Measurements from ENCODE around the gene ADGRV1. TPM values are rescaled to one million over a fixed set of nuclear protein-coding genes. Genes with fewer than 3 reads are reported as not detected.
A peak's percentile ranks its signal among the peaks of the same experiment; 100 is the strongest.

ADGRV1 gene
- total RNA-seq, 2 experiments from 2014 or later, result not detected

GRCh38 chr5:90529939-90530677 lies 28.5 kb upstream of the ADGRV1 start:
- Histone ChIP-seq H3K4me1 (ENCODE audit: insufficient read depth, low read length, poor library complexity, severe bottlenecking) (peaks cover 30% of the 10 kb centered on the region), H3K4me3 (ENCODE audit: low read depth, low read length, poor library complexity, severe bottlenecking) (peak overlapping the region; percentile 93), H3K9me2 (ENCODE audit: insufficient read depth, low read length) (no peaks in the 10 kb centered on the region), H2AFZ (ENCODE audit: low read length) (peak overlapping the region; percentile 97), H3K9me3 (ENCODE audit: low read length) (no peaks in the 10 kb centered on the region), H3K36me3 (ENCODE audit: insufficient read depth, low read length) (peaks cover 14% of the 10 kb centered on the region), H3K79me2 (ENCODE audit: insufficient read depth, low read depth, low read length) (peaks cover 35% of the 10 kb centered on the region), H4K20me1 (ENCODE audit: insufficient read depth, low read length) (0 out of 2 replicates have a peak, but pooled peaks cover 17% of the 10 kb centered on the region), H3K4me2 (ENCODE audit: low read length) (peak overlapping the region; percentile 83), H3K27ac (ENCODE audit: low read depth, low read length, poor library complexity, severe bottlenecking) (peak overlapping the region; percentile 57)
- POLR2A ChIA-PET, result interaction anchor here (0.6 to 1.9 kb wide), 6 partner anchors 49 to 213 kb away, joined by 3 to 11 read pairs (median 4); partner anchors contain the start of genes CETN3, MBLAC2 and POLR3G
- BruUV-seq (replicated peaks), result TSS peak; percentile 85
- CTCF ChIA-PET (ENCODE audit: unreplicated experiment), result interaction anchor here (0.6 to 1.2 kb wide), 3 partner anchors 31 to 120 kb away, joined by 3 read pairs; no protein-coding TSS in a partner anchor
- TF ChIP-seq CTCF (conservative IDR thresholded peaks at IDR 0.05; ENCODE audit: low read length), result peak; percentile 88
- TF ChIP-seq EZH2phosphoT487 (IDR thresholded peaks at IDR 0.05; ENCODE audit: borderline replicate concordance, low read depth, low read length), result no peak
- peak; percentile 82 for DNase-seq (ENCODE audit: low spot score)
- intact Hi-C loops (cut with micrococcal nuclease; ENCODE audit: unreplicated experiment), result loop anchor here (1.0 to 5.0 kb wide), 5 partner anchors 56 to 1868 kb away; partner anchors contain the start of genes ARRDC3, CETN3, MBLAC2 and POLR3G

- TF ChIP-seq CTCF (conservative IDR thresholded peaks at IDR 0.05; ENCODE audit: low read length) (no peak), EZH2phosphoT487 (IDR thresholded peaks at IDR 0.05; ENCODE audit: borderline replicate concordance, low read depth, low read length) (no peak)
- Histone ChIP-seq H3K4me2 (ENCODE audit: low read length) (peak overlapping the region; percentile 83), H3K27ac (ENCODE audit: low read depth, low read length, poor library complexity, severe bottlenecking) (no peak overlapping the region), H3K4me1 (ENCODE audit: insufficient read depth, low read length, poor library complexity, severe bottlenecking) (peaks cover 30% of the 10 kb centered on the region), H4K20me1 (ENCODE audit: insufficient read depth, low read length) (0 out of 2 replicates have a peak, but pooled peaks cover 17% of the 10 kb centered on the region), H3K36me3 (ENCODE audit: insufficient read depth, low read length) (peaks cover 11% of the 10 kb centered on the region; the same call in 1 of the 2 replicates), H3K9me2 (ENCODE audit: insufficient read depth, low read length) (no peaks in the 10 kb centered on the region), H3K9me3 (ENCODE audit: low read length) (no peaks in the 10 kb centered on the region), H3K79me2 (ENCODE audit: insufficient read depth, low read depth, low read length) (peaks cover 34% of the 10 kb centered on the region), H2AFZ (ENCODE audit: low read length) (peak overlapping the region; percentile 97; the same call in 1 of the 2 replicates), H3K4me3 (ENCODE audit: low read depth, low read length, poor library complexity, severe bottlenecking) (peak overlapping the region; percentile 93)
- DNase-seq (ENCODE audit: low spot score), result no peak
- BruUV-seq (replicated peaks), result no TSS peak
- intact Hi-C loops (cut with micrococcal nuclease; ENCODE audit: unreplicated experiment), result loop anchor here (1.0 kb wide), 2 partner anchors 92 to 122 kb away; partner anchors contain the start of gene CETN3
- POLR2A ChIA-PET, result interaction anchor here (0.9 to 1.9 kb wide), 4 partner anchors 50 to 121 kb away, joined by 3 to 11 read pairs (median 4); partner anchors contain the start of genes CETN3, MBLAC2 and POLR3G
- CTCF ChIA-PET (ENCODE audit: unreplicated experiment), result interaction anchor here (1.2 kb wide), 1 partner anchor 58 kb away, joined by 3 read pairs; no protein-coding TSS in a partner anchor
These were observed 27.7 kb upstream of the ADGRV1 start for GRCh38 chr5:90530736-90531487.
